ENCODE results near the gene INHBB.
"Not testable (repeated sequence)": the region's sequence is repeated elsewhere in the genome, so short reads cannot be mapped to it uniquely, and the experiment has no call there.

Gene INHBB

DNA sequence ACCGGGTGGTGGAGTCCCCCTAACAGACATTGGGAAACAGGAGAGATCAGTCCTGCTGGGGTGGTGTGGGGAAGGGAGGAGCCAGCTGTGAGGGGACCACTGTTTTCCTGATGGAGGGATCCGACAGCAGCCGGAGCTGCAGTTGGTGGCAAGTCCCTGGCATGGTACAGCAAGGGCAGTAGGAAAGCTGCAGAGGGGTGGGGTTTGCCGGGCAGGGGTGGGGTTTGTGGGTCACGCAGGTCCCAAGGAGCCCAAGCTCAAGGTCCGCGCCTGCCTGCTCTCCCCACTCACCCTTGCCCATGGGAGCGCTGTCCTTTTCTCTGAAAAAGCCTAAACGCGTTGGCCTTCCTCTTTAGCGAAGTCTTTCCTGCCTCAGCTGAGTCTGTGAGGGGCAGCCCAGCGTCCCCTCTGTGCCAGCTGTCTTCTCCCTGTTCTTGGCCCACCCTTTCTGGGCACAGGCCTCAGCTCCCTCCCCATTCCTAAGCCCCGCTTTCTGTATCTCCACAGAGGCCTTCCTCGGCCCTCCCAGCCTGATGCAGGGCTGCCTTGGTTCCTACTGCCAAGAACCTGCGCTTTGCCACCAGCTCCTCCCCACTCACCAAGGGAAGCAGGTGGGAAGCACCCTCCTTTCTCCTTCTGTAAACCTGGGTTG, 29.3 kb upstream of the INHBB start:
- no peak for DNase-seq

DNA sequence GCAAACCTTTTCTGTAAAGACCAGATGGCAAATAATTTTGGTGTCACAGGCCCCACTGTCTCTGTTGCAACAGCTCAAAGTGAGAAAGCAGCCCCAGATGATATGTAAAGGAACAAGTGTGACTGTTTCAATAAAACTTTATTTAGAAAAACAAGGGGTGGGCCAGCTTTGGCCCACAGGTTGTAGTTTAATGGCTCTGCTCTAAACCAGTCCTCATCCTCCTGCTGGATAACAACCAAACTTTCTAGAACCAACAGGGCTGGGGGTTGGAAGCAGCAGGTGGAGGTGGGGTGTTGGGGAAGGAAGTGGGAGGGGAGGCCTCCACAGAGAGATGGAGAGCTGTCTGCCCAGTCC, 28.8 kb upstream of the INHBB start:
- DNase-seq = no peak

DNA sequence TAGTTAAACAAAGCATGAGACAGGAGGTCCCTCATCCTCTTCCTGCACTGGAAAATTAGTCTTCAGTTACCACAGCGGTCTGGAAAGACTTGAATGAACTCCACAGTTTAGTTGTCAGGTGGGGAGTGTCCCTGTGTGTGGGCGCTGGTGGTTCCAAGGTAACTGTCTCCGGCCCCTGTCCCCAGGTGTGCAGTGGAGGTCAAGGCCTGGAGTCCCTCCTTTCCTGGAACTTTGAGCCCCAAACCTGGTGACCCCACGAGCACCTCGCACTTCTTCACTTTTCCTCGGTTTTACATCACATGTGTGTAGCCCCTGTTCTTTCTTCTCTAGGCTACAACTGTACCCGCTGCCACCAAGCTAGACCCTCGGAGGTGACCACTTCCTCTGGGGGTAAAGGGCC, 28.0 kb upstream of the INHBB start:
- DNase-seq = no peak

DNA sequence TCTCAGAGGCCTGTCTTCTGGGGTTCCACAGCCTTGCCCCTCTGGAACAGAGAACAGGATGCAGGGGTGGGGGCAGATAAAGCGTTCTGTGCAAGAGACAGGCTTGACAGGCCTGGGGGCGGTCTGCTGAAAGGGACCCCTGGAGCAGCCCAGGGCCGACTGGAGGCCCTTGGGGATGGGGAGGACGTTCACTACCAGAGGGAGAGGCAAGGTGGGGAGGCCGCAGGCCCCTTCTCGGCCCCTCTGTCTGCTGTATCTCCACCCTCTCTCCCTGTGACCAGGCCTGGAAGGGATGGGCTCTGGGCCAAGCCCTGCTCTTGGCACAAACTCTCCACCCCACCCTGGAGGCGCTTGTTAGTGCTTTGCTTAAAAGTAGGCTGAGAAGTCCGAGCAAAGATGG, 27.3 kb upstream of the INHBB start:
- DNase-seq = no peak

DNA sequence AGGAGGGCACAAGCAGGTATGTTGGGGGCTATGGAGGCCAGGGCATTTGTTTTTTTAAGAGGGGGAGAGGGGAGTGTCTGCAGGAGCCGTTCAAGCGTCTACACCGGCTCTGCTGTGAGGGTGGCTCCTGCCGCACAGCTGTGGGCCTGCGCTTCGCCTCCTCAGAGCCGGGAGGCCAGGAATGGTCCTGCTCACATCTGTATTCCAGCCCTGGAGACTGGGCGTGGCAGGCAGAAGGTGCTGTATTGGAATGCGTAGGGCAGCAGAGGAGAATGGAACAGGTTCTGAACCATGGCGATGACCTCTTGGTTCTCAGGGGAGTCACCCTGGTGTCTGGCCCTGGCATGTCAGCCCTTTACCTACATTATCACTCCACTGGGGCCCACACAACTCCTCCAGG, 26.8 kb upstream of the INHBB start:
- no peak for DNase-seq

DNA sequence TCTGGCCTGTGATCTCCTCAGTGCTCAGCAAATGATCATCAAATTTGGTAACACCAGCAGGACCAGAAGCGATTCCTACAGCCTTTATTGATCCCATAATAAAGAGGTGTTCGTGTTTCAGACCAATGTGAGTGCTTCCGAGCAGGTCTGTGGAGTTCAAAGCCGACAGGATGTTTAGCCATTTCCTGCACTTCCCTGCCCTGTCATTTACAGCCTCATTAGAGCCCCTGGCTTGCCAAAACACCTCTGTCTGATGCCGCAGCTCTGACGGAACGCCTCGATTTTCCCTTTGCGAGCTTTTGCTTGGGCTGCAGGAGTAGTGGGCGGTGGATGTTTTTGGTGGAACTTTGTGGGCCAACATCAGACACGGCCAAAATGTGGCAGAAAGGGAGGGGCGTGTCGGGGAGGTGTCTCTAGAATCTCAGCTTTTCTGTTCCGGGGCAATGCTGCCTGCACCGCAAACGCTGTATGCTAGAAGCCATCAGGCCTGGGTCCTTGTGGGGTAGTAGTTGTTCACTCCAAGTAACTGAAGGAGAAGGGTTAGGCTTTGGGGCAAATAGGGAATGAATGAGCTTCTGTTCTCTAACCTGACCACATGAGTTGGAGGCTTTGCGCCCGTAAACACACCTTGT, 26.1 kb upstream of the INHBB start:
- no peak for DNase-seq

DNA sequence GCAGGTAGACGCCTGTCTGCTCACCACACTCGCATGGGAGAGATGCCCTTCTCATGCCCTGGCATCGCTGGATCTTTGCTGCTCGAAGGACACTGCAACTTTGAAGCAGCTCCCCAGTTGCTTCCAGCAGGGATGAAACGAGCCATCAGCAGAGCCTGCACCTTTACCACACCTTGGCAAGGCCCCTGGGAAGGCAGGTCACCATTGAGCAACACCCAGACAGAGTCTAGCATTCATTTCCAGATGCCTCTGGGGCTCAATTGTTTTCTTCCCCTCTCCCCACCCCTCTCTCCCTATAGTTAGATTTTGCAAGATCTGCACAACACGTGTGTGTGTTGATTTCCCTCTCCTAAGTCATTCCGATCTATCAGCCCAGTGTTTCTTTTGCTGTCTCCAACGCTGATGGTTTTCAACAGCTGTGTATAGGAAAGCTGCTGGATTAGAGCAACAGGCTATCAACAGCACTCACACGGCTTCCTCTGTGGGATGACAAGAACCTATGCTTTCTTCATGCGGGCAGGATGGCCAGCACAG, 25.6 kb upstream of the INHBB start:
- DNase-seq = no peak

DNA sequence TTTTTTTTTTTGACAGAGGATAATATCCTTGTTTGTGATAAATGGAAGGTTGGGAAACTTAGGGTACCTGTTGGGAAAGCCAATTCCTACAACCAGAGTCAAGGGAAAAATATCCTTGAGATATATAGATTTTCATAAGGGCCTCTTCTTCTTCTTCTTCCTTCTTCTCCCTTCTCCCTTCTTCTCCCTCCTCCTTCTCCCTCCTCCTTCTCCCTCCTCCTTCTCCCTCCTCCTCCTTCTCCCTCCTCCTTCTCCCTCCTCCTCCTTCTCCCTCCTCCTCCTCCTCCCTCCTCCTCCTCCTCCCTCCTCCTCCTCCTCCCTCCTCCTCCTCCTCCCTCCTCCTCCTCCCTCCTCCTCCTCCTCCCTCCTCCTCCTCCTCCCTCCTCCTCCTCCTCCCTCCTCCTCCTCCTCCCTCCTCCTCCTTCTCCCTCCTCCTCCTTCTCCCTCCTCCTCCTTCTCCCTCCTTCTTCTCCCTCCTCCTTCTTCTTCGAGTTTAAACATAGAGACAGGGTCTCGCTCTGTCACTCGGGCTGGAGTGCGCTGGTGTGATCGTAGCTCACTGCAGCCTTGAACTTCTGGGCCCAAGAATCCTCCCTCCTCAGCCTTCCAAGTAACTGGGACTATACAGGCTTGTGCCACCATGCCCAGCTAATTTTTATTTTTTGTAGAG, 24.9 kb upstream of the INHBB start:
- not testable (repeated sequence) for DNase-seq

DNA sequence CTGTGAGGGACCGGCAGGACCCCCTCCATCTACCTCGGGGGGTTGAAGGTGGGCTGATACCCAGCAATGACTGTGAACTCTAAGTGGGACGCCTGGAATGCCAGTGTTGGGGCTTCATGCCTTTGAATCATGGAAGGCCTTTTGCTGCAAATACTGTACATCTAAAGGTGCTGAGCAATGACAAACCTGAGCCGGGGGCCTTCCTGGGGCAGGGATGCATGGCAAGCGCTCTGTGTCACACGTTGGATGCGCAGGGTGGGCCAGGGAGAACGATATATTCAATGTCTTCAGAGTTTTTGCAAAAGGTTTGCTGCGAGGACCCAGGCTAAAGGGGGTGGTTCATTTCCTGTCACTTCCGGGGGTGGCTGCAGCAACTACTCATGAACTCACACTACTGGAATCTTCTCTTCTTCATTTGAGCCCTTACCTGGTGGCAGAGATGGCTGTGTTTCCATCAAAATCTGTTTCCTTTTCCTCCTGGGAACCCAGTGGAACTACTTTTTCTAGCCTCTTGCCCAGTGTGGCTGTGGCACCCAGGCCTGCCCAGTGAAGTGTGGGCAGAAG, 24.1 kb upstream of the INHBB start:
- no peak for DNase-seq

DNA sequence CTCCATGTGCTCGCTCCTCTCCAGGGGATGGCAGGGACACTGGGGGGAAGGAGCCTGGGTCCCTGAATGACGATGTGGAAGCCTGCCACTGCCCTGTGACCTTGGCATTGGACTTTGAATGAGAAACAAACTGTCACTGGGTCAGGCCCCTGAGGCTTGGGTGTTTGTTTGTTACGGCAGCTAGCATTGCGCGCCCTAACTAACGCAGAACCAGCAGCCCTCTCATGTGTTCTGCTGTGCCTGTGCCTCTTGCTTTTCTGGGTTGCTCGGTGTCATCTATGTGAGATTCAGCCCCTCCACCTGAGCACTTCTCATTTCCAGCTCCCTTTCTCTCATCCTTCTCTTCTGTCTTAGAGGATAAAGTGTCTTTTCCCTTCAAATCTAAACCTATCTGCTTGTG, 23.6 kb upstream of the INHBB start:
- DNase-seq = no peak

DNA sequence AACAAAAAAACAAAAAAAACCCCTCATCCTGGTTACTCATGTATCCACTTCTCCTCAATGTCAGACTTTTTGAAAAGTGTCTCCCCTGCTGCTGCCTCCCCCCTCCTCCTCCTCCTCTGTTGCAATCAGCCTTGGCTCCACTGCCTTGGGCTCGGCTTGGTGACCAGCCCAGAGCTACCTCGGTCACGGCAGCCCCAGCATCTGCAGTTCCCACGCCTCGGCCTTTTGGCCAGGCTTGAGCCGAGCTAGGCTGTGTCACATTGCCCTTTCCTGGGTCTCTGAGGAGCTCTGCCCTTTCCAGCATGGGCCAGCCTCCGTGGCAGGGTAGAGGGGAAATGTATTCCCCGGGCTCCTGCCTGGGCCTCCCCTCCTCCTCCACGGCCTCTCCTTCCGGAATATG, 22.7 kb upstream of the INHBB start:
- DNase-seq = no peak

DNA sequence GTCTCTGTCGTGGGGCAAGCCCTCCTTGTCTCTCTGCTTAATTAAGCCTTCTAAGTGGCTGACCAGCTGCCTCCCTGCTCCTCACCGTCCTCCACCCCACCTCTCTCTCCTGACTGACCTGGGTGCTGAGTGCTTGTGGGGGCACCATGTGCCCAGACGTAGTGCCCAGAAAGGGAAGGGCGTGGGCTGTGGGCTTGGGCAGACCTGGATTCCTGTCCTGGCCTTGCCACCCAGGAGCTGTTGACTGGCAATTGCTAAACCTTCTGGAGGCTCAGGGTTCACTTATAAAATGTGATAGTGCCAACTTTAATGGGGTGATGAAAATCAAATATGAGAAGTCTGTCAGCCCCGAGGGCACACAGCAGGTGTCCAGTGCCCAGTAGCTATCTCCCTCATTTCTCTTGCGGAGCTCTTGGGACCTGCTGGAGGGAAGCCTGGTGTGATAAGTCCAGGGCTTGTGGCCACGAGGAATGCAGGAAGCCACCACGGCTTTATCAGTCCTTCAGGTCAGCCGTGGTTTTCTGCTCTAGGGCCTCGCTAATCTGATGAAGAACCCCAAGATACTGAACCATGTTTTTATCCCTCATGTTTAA, 22.0 kb upstream of the INHBB start:
- no peak for DNase-seq

DNA sequence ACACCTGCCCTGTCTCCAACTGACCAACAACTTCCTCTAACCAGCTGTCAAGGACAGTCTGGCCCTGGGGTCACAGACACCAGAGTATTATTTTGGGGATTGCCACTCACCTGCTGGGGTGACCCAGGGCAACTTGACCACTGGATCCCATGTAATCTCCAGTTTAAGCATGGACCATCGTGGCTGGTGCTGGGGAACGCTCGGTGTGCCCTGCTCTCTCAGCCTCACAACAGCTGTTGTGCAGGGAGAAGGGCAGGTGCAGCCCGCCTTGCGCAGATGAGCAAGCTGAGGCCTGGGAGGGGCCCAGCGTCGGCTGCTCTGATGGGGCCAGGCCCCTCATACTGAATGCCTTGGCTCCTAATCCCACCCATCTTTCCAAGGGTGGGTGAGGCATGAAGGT, 21.0 kb upstream of the INHBB start:
- no peak for DNase-seq

DNA sequence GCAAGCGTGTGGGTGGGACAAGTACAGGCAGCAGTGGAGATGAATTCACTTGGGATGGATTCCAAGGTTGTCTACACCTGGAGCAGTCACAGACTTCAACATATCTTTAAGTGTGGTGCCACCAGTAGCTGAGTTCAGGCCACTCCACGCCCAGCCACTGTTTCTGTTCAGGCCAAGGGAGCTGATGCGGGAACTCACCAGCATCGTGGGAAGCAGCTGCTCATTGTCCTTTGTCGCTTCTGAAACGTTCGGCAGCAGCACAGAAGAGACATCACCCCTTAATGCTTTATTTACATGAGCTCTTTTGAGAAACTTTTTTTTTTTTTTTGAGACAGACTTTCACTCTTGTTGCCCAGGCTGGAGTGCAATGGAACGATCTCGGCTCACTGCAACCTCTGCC, 19.9 kb upstream of the INHBB start:
- no peak for DNase-seq

DNA sequence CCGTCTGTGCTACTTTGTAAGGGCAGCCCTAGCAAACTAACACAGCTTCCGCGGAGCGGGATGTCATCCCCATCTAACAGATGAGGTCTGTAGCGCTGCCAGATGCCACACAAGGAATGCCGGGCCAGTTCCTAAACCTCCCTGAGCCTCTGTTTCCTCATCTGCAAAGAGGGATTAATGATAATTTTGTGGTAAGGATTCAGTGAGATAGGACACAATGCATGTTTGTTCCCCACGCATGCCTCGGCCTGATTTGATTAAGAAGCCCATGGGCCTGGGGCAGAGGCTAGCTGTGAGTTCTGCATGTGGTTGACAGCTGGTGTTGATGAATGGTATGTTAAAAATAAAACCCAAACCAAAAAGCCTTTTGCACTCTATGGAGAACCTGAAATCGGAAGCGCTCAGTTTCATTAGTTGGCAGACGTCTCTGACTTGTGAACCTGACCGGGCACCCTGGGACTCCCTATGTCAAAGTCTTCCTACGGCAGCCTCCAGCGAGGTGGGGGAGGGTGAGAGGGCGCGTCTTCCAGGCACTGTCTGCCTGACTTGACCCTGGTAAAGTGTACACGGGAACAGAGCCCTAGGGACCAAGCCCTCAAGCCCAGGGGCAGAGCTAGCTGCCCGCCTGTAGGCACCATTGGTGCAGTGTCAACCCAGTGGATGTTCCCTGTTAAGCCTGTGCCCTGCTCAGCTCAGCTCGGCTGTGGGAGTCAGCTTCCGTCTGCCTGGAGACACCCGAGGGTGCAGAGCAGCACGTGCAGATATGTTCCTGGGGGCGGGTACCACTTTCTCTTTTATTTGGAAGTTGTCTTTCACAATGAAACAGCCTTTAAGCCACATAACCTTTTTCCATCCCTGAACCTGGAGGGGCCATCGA, 14.8 kb upstream of the INHBB start:
- no peak for DNase-seq

DNA sequence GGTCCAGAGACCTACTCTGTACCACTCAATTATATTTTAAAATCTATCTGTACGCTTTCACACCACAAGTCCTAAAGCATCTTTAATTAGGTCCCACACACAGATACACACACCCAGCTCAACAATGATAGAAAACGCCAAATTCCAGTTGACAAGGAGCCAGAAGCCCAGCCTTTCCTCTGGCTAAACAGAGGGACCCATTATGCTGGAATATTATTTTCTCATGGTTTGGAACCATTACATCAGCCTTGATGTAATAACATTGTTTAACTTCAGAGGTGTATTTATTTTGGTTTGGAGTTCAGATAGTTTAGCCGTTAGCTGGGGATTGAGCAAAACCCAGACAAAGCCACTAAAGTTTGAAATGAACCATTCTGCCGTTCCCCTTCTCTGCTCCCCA, 14.0 kb upstream of the INHBB start:
- no peak for DNase-seq

DNA sequence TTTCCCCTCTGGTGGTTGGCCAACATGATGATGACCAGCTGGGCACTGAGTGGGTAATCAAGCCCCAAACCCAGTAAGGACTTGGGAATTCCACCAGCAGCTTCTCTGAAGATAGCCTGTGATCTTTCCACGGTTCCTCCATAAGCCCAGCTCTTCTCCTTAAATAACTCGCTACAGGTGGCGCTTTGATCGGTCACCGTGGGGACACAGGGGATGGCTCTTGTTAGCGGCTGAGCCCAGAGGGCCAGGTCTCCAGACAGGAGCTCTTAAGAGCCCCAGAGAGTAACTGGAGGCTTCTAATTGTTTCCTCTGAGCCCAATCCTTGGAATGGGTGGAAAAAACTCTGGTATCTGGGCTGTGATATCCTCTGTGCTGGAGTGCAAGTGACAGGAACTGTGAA, 13.6 kb upstream of the INHBB start:
- DNase-seq = no peak

DNA sequence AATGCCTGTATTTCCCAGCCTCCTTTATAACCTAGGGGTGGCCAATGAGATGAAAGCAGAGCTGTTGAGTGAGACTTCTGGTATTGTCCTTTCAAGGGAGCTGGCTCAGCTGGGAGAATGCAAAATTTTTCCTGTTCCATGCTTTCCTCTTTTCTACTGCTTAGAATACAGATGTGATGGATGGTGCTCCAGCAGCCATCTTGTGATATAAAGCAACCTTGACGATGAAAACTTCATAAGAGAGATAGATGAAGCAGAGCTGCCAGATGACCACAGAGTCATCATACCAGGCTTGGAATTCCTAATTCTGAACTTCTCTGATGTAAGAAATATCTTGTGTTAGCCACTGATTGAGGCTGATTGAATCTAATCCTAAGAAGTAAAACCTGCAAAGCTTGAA, 11.9 kb upstream of the INHBB start:
- DNase-seq = no peak

DNA sequence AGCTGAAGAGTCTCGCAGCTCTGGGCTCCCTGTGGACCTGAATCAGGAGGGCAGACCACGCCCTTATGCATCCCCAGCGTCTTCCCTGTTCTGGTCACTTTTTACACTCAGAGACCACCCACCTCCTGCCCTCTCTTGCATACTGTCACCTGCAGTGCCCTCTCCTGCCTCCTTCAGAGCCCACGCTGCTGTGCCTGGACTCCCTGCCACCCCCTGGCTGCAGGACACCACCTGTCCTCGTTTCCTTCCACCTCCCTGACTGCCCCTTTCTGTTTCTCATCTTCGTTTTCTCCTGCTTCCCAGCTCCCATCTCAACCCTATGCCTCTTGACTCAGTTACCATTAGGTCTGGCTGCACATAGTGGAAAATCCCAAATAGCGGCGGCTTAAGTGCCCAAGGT, 9.2 kb upstream of the INHBB start:
- DNase-seq = no peak

DNA sequence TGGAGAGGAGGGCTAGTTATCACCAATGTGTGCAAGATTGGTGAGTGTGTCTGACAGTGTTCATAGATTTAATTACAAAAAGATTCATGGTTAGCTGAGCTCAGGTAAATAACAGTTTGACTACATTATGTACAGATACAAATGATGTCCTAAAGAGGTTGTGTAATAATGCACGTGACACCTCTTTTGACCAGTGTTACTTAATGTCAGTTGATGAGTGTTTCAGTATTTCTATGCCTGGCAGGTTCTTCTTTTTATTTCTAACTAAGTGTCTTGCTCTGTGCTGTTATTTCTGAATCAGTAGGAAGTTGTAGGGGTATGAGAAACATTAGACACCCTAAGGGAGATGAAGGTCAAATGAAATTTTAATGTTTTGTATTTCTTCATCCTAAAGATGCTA, 7.9 kb upstream of the INHBB start:
- DNase-seq = no peak

DNA sequence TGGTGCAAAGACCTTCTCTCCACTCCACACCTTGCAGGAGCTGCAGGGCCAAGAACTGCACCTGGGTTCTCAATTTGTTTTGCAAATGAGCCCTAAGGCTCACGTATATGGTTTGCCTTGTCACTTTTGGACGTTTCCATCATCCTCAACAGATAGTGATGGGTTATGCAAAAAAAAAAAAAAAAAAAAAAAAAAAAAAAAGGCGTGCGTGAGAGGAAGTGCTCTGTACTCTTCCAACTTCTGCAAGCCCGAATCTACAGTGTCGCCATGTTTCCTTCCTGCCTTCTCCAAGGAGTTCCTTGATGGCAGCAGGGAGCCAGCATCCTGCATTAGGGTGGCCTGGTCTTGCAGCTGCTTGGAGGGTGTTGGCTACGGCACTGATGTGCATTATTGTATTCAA, 4.0 kb upstream of the INHBB start:
- no peak for DNase-seq

DNA sequence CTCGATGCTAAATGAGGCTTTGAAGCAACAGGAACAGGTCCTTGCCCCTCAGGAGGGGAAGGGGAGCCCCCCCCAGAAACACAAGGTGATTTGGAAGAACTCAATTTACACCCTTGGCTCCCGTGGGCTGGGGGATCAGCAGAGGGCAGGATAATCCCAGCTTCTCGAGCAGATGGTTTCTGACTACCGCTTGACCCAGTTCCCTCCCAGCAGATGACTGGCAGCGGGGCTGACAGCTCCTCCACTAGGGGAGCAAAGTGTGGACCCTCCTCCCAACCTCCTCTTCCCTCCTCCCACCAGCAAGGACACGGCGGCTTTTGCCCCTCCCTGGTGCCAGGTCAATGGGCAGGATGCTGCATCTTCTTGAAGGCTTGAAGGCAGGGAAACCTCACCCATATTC, 3.5 kb upstream of the INHBB start:
- DNase-seq = no peak

DNA sequence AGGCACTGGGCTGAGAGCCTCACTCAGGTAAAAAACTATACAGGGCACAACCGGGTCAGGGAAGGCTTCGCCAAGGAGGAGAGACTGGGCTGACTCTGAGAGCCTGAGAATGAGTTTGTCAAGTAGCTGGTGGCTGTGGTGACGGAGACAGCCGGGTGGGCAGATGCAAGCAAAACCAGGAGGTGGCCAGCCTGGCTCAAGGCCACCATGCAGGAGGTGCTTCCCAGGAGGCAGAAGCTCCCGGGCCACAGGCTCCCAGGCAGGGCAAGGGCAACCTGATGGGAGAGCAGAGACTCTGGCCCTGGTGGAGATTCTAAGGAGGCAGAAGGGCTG, 2.9 kb upstream of the INHBB start:
- no peak for DNase-seq
